IPS-20b (cell line): ENCODE results near the gene TPPP.
"Not testable (repeated sequence)": the region's sequence is repeated elsewhere in the genome, so short reads cannot be mapped to it uniquely, and the experiment has no call there.

Experiments used
- H3K27ac ChIP-seq: one replicate; pipeline ENCODE4 v1.5.1; 2013; ENCODE audit warnings: low read length
- H3K27me3 ChIP-seq: 2 replicates; pipeline ENCODE4 v1.6.1; 2013; ENCODE audit warnings: mild to moderate bottlenecking, low read length, inconsistent platforms; ENCODE audit not compliant: insufficient read depth
- H3K36me3 ChIP-seq: 2 replicates; pipeline ENCODE4 v1.6.1; 2013; ENCODE audit warnings: low read depth, mild to moderate bottlenecking, inconsistent platforms, low read length, moderate library complexity; ENCODE audit not compliant: insufficient read depth
- H3K4me1 ChIP-seq: 2 replicates; pipeline ENCODE4 v1.6.1; 2013; ENCODE audit warnings: mild to moderate bottlenecking, control low read depth, inconsistent platforms, low read length, moderate library complexity; ENCODE audit not compliant: insufficient read depth
- H3K4me3 ChIP-seq: 2 replicates; pipeline ENCODE4 v1.5.1; 2013; ENCODE audit warnings: mild to moderate bottlenecking, low read length, inconsistent platforms
- H3K9ac ChIP-seq: 2 replicates; pipeline ENCODE4 v1.6.1; 2013; ENCODE audit warnings: low read depth, mild to moderate bottlenecking, inconsistent platforms, low read length, moderate library complexity
- H3K9me3 ChIP-seq: 2 replicates; pipeline ENCODE4 v1.6.1; 2013; ENCODE audit warnings: mild to moderate bottlenecking, low read depth, low read length, inconsistent platforms; ENCODE audit not compliant: insufficient read depth

Gene TPPP

DNA sequence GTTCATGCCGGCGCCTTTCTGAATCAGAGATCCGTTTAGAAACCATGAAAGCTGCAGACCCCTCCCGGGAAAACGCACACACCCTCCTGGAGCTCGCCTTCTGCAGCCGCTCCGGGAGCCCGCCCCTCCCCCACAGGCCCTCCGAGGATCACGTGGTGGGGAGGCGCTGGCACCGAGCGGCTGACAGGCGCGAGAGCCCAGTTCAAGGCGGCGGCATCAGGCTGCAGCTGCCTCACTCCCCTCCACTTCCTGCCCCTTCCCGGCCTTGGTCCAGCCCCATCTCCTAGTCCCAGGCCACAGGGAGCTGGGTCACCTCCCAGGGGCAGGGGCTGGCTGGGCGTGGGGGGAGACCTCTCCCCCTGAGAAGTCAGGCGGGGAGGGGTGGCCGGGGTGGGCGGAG is 2.1 kb downstream of the TPPP start:
- not testable (repeated sequence) for H3K27ac ChIP-seq, H3K36me3 ChIP-seq, H3K4me1 ChIP-seq, H3K9me3 ChIP-seq, H3K4me3 ChIP-seq, H3K9ac ChIP-seq
- H3K27me3 ChIP-seq: peaks cover 18% of the 10 kb centered on the region

DNA sequence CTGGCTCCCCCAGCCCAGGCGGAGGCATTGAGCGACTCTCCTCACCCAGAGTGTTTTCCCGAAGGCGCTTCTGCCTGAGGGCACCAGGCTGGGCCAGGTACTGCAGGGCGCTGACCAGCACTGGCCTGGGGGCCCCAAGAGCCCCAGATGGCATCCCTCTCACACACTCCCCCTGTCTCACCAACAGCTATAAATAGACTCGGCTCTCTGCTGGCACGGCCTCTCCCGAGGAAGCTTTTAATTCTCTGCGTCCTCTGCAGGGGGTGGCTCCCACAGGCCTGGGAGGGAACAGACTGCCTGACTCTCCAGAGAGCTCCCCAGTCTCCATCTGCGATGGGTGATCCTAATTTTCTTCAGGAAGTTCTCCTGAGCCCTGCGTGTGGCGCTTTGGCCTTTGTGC is 2.9 kb downstream of the TPPP start:
- H3K27ac ChIP-seq, H3K9me3 ChIP-seq, H3K4me3 ChIP-seq, H3K36me3 ChIP-seq, H3K9ac ChIP-seq, H3K4me1 ChIP-seq: not testable (repeated sequence)
- H3K27me3 ChIP-seq: peaks cover 18% of the 10 kb centered on the region

DNA sequence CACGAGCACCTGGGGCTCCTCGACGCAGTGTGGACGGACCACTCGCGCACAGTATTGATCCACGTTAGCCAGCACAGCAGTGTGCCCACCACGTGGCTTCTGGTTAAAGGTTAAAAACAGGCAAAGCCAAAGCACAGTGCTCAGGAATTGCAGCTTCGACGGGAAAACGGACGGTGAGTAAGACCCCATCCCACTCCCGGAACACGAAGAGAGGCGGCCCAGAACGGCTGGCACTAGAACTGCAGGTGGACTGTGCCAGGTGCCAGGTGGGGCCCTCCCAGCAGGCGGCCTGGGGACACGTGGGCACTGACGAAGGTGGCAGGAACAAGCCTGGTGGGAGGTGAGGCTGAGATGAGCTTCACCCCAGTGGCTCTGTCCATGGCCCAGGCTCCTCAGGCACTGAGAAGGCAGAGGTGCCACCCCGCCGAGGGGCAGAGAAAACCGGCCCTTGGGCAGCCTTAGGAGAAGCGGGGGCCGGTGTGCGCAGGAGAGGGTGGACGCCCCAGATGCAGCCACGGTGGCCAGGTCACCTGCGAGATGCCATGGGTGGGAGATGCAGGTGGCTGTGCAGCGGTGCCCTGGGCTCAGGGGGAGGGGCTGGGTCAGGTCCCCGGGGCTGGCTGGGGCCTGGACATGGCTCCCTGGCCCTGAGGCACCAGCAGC is 4.7 kb downstream of the TPPP start:
- not testable (repeated sequence) for H3K4me3 ChIP-seq, H3K9ac ChIP-seq, H3K27ac ChIP-seq, H3K9me3 ChIP-seq, H3K4me1 ChIP-seq, H3K36me3 ChIP-seq
- H3K27me3 ChIP-seq: peaks cover 15% of the 10 kb centered on the region

DNA sequence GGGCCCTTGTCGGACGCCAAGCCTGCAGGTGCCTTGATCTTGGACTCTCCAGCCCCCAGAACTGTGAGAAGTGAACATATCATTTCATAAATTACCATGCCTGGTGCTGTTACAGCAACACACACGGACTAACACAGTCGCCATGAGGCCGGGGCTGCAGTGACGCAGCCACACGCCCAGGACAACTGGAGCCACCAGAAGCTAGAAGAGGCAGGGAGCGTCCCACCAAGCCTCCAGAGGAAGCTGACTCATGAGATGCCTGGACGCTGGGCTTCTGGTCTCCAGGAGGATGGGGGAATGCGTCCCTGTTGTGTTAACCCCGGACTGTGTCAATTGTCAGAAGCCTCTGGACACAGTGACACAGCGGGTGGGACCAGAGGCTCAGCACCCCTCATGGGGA is 6.2 kb downstream of the TPPP start:
- not testable (repeated sequence) for H3K27me3 ChIP-seq, H3K4me1 ChIP-seq, H3K27ac ChIP-seq, H3K9ac ChIP-seq, H3K4me3 ChIP-seq, H3K36me3 ChIP-seq, H3K9me3 ChIP-seq

DNA sequence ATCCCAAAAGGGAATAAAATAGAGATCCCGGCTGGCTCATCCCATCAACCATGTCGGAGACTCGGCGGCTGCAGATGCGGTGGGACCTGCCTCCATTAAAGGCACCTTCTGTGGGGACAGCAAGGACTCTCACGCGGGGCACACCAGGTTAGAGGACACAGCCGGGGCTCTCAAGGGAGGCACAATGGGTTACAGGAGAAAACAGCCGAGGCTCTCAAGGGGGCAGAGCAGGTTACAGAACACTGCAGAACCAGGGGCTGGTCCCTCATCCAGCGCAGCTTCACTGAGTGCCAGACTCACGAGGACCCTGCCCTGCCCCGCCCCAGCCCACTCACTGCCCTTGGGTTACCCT is 7.0 kb downstream of the TPPP start:
- not testable (repeated sequence) for H3K9ac ChIP-seq, H3K36me3 ChIP-seq, H3K9me3 ChIP-seq, H3K4me3 ChIP-seq, H3K27me3 ChIP-seq, H3K27ac ChIP-seq, H3K4me1 ChIP-seq

DNA sequence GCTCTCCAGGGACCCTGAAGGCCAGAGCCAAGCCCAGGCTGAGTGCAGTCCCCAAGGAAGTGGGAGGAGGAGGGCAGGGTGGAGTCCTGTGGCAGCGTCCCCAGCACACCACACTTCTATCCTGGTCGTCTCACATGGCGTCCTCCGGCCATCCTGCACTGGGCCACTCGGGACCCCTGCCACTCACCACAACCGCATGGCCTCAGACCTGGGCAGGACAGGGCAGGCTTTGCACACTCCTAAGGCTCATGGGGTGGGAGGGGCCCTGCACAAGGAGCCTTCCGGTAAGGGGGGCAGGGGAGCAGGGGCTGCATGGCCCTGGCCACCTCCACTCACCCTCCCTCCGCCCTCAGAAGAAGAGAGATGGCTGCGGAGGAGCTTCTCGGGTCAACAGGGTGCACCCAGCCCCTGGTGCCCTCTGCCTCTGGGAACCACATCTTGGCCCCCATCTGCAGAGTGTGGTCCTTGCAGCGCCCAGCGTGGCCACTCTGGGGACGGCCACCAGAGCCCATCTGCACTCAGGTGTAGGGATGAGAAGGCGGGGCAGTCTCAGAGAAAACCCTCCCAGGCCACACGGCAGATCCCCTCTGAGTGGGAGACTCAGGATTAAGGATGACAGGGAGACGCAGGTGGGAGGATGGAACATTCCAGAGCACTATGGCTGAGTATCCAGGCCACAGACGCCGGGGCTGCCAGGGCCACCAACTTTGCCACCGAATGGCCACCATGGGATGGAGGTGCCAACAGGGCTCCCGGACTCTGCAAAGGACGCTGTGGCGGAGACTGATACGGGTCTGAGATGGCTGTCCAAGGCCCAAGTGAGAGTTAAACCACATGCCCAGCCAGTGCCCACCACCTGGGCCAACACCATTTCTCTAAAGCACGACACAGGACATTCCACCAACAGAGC is 7.6 kb downstream of the TPPP start:
- H3K27ac ChIP-seq: no peak overlapping the region
- no peaks in the 10 kb centered on the region for H3K27me3 ChIP-seq
- no peak overlapping the region for H3K9ac ChIP-seq
- H3K36me3 ChIP-seq: no peaks in the 10 kb centered on the region
- no peaks in the 10 kb centered on the region for H3K9me3 ChIP-seq
- no peaks in the 10 kb centered on the region for H3K4me1 ChIP-seq
- no peak overlapping the region for H3K4me3 ChIP-seq

DNA sequence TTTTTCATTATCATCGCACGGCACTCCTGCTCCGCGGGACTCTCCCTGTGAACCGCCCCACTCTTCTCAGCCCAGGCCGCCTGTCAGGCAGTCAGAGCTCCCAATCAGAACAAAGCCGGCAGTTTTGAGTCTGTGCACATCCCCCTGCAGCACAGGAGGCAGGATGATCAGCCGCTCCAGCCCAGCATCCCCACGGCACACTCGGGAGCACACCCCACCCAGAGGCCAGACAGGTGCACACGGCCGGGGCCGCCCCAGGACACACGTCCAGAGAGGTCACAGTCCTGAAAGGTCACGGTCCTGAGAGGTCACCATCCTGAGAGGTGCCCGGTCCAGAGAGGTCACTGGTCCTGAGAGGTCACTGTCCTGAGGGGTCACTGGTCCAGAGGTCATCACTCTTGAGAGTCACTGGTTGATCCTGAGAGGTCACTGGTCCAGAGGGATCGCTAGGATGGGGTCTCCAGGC is 8.4 kb downstream of the TPPP start:
- H3K27ac ChIP-seq: no peak overlapping the region
- no peak overlapping the region for H3K9ac ChIP-seq
- no peak overlapping the region for H3K4me3 ChIP-seq
- no peaks in the 10 kb centered on the region for H3K27me3 ChIP-seq
- no peaks in the 10 kb centered on the region for H3K9me3 ChIP-seq
- no peaks in the 10 kb centered on the region for H3K36me3 ChIP-seq
- no peaks in the 10 kb centered on the region for H3K4me1 ChIP-seq

DNA sequence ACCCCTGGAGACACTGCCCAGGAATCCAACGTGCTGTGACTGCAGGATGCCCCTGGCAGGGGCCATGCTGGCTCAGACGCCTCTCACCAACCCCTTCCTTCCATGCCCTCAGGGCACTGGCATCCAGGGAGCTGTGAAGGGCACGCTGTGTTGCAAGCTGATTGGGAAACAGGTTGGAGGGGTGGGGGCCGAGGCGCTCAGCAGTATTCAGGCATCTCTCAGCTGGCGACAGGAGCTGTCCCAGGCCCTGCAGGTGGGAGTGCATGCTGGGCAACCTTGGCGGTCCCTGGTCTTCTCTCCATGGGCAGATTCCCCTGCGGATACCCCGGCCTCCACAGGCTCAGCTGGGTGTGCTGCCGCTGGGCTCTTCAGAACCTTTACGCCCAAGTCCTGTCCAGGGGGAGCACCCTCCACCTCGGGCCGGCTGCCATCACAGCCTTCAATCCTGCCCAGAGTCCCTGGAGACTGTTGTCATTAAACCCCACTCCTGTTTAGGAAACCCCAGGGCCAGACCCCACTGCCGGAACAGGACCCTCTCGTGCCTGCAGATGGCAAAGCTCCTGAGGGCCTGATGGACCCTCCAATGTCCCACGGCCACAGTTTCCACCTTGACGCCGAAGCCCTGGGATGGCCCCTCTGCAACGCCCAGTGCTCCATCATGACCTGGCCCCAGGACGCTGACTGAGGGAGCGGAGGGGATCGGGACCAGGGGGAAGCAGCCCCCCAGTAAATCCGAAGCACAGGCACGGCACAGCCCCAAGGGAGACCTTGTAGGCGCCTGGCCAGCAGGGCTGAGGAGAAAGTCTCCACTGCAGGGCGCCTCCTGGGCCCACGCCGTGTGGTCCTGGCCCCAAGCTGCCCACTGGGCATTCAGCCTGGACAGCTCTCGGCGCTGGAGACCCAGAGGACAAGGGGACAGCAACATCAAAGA is 9.3 kb downstream of the TPPP start:
- H3K4me1 ChIP-seq: no peaks in the 10 kb centered on the region
- no peaks in the 10 kb centered on the region for H3K36me3 ChIP-seq
- no peaks in the 10 kb centered on the region for H3K27me3 ChIP-seq
- H3K27ac ChIP-seq: no peak overlapping the region
- no peak overlapping the region for H3K9ac ChIP-seq
- H3K4me3 ChIP-seq: no peak overlapping the region
- H3K9me3 ChIP-seq: no peaks in the 10 kb centered on the region

DNA sequence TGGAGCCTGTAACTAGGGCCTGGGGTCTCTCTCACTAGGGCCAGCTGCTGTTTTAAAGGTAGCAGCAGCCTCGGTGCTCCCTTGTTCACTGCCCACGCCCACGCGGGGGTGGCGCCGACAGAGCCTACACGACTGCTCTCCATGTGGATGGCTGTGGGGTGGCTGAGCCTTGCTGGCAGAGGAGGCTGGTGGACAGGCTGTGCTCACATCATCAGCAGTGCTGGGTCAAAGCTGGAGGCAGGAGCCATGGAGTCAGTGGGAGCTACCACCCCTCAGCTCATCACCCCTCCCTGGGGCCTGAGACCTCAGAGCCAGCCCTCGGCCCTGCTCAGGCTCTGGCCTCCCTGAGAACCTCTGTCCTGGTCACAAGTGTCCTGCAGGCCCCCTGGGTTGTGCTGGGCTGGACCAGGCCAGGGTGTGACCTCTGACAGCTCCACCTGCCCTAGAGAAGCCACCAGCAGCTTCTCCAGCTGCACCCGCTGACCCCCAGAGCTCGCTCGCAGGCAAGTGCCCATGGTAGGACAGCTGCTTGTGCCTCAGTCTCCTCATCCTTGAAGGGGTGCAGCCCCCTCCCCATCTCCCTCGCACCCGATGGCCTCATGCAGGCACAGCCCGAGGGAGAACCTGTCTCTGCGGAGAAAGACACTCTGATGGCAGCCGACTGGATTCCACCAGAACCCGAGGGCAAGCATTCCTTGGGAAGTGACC is 10.3 kb downstream of the TPPP start:
- H3K4me3 ChIP-seq, H3K4me1 ChIP-seq, H3K27ac ChIP-seq, H3K27me3 ChIP-seq, H3K9me3 ChIP-seq, H3K9ac ChIP-seq, H3K36me3 ChIP-seq: not testable (repeated sequence)

DNA sequence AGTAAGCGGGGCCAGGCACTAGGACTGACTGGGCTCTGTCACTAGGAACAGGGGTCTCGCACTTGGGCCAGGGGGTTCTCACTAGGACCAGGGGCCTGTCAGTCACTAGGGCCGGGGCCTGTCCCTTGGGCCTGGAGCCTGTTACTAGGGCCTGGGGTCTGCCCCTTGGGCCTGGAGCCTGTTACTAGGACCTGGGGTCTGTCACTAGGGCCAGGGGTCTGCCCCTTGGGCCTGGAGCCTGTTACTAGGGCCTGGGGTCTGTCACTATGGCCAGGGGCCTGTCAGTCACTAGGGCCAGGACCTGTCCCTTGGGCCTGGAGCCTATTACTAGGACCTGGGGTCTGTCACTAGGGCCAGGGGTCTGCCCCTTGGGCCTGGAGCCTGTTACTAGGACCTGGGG is 10.9 kb downstream of the TPPP start:
- not testable (repeated sequence) for H3K27ac ChIP-seq, H3K9ac ChIP-seq, H3K9me3 ChIP-seq, H3K4me1 ChIP-seq, H3K27me3 ChIP-seq, H3K36me3 ChIP-seq, H3K4me3 ChIP-seq
